B cell (primary cell): ENCODE measurements around the gene PLCB3.

Experiments used
- CTCF ChIP-seq: fragments of 200-600 bp; IDR thresholded peaks from one replicate; pipeline ENCODE4 v1.8.0; 2022; ENCODE audit warnings: antibody characterized with exemption, mild to moderate bottlenecking
- EZH2 ChIP-seq: IDR thresholded peaks from 2 replicates; pipeline ENCODE4 v1.6.1; 2012; ENCODE audit warnings: borderline replicate concordance, low read depth, mild to moderate bottlenecking, moderate library complexity, low read length; ENCODE audit not compliant: insufficient read depth, poor library complexity, severe bottlenecking

- TF ChIP-seq CTCF (no peak), EZH2 (no peak)
These were observed 16.5 kb upstream of the PLCB3 start for GRCh38 chr11:64234647-64235379.
